Measurements from ENCODE around the gene TTPAL.

Gene TTPAL

GRCh38 chr20:44455126-44455525 lies 20.5 kb upstream of the TTPAL start:
- Histone ChIP-seq H3K9me3 (no peaks in the 10 kb centered on the region), H3K4me1 (no peaks in the 10 kb centered on the region), H3K27me3 (no peaks in the 10 kb centered on the region), H3K36me3 (no peaks in the 10 kb centered on the region), H3K4me3 (ENCODE audit: low read depth, low read length) (no peak overlapping the region)
- TF ChIP-seq CTCF (IDR thresholded peaks at IDR 0.05; ENCODE audit: low read depth, low read length) = no peak
- DNase-seq = no peak

GRCh38 chr20:44456611-44457010 lies 19.1 kb upstream of the TTPAL start:
- DNase-seq = no peak
- Histone ChIP-seq H3K36me3 (no peaks in the 10 kb centered on the region), H3K27me3 (no peaks in the 10 kb centered on the region), H3K9me3 (no peaks in the 10 kb centered on the region), H3K4me3 (ENCODE audit: low read depth, low read length) (no peak overlapping the region), H3K4me1 (no peaks in the 10 kb centered on the region)
- TF ChIP-seq CTCF (IDR thresholded peaks at IDR 0.05; ENCODE audit: low read depth, low read length) = no peak

GRCh38 chr20:44457016-44457415 lies 18.7 kb upstream of the TTPAL start:
- Histone ChIP-seq H3K27me3 (no peaks in the 10 kb centered on the region), H3K4me1 (no peaks in the 10 kb centered on the region), H3K9me3 (no peaks in the 10 kb centered on the region), H3K36me3 (no peaks in the 10 kb centered on the region), H3K4me3 (ENCODE audit: low read depth, low read length) (no peak overlapping the region)
- no peak for TF ChIP-seq CTCF (IDR thresholded peaks at IDR 0.05; ENCODE audit: low read depth, low read length)
- DNase-seq = peak; percentile 56

GRCh38 chr20:44459271-44459670 lies 16.4 kb upstream of the TTPAL start:
- no peak for DNase-seq
- Histone ChIP-seq H3K36me3 (no peaks in the 10 kb centered on the region), H3K27me3 (no peaks in the 10 kb centered on the region), H3K4me1 (no peaks in the 10 kb centered on the region), H3K4me3 (ENCODE audit: low read depth, low read length) (no peak overlapping the region), H3K9me3 (no peaks in the 10 kb centered on the region)
- no peak for TF ChIP-seq CTCF (IDR thresholded peaks at IDR 0.05; ENCODE audit: low read depth, low read length)

GRCh38 chr20:44460795-44461141 lies 14.9 kb upstream of the TTPAL start:
- no peaks in the 10 kb centered on the region for H3K36me3 ChIP-seq
- peak; percentile 64 for TF ChIP-seq CTCF (IDR thresholded peaks at IDR 0.05; ENCODE audit: low read depth, low read length)
- no peaks in the 10 kb centered on the region for H3K9me3 ChIP-seq
- no peak overlapping the region for H3K4me3 ChIP-seq (ENCODE audit: low read depth, low read length)
- no peaks in the 10 kb centered on the region for H3K27me3 ChIP-seq
- DNase-seq = peak; percentile 23
- H3K4me1 ChIP-seq = no peaks in the 10 kb centered on the region

GRCh38 chr20:44461142-44461802 lies 14.4 kb upstream of the TTPAL start:
- DNase-seq = no peak
- Histone ChIP-seq H3K4me3 (ENCODE audit: low read depth, low read length) (no peak overlapping the region), H3K4me1 (no peaks in the 10 kb centered on the region), H3K9me3 (no peaks in the 10 kb centered on the region), H3K36me3 (no peaks in the 10 kb centered on the region), H3K27me3 (no peaks in the 10 kb centered on the region)
- TF ChIP-seq CTCF (IDR thresholded peaks at IDR 0.05; ENCODE audit: low read depth, low read length) = no peak
